ENCODE data around the gene HELZ.

DNA sequence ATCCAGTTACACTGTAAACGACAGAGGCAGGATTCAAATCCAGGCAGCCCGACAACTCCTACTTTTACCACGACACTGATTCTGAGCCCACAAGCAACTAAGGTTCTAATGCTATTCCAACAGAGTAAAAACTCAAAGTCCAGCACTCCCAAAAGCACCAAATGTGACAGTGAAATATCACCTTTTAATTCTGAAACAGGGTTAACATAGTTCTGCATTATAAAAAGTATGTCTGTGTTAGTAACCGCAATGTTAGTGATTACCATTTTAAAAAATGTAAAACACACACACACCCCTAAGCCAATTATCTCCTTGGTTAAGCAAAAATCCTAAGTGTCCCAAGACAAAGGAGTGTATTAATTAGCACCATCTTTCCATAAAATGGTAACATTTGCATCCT lies 19.7 kb downstream of the HELZ start:
- TF ChIP-seq, protein P1, sequence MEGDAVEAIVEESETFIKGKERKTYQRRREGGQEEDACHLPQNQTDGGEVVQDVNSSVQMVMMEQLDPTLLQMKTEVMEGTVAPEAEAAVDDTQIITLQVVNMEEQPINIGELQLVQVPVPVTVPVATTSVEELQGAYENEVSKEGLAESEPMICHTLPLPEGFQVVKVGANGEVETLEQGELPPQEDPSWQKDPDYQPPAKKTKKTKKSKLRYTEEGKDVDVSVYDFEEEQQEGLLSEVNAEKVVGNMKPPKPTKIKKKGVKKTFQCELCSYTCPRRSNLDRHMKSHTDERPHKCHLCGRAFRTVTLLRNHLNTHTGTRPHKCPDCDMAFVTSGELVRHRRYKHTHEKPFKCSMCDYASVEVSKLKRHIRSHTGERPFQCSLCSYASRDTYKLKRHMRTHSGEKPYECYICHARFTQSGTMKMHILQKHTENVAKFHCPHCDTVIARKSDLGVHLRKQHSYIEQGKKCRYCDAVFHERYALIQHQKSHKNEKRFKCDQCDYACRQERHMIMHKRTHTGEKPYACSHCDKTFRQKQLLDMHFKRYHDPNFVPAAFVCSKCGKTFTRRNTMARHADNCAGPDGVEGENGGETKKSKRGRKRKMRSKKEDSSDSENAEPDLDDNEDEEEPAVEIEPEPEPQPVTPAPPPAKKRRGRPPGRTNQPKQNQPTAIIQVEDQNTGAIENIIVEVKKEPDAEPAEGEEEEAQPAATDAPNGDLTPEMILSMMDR (IDR thresholded peaks at IDR 0.05; ENCODE audit: extremely low read depth in 1 of 2, insufficient read depth in 1 of 2, low read depth in 1 of 2, low read length in 2 of 2), result no peak
- no peak for TF ChIP-seq EZH2 (IDR thresholded peaks at IDR 0.05; ENCODE audit: borderline replicate concordance, low read depth, low read length, severe bottlenecking)
